Renal cortex interstitium (tissue), 11 donors: Measurements from ENCODE around the gene EFTUD2. TPM values are rescaled to one million over a fixed set of nuclear protein-coding genes. Genes with fewer than 3 reads are reported as not detected.

Experiments used
- DNase-seq, 11 donors: peaks; one replicate each; pipeline ENCODE4 v3.0.0-alpha.2; 2013; ENCODE audit warnings: low read depth in 9 of 11, low spot score in 4 of 11; ENCODE audit errors: extremely low read depth in 1 of 11
- polyA plus RNA-seq, 3 donors: library from polyadenylated mRNA; unstranded; fragments of 120-200 nt; gene quantifications; one replicate each; pipeline ENCODE4 v1.2.1, GENCODE V29; 2013; ENCODE audit not compliant: insufficient read length in 3 of 3

Gene EFTUD2
- polyA plus RNA-seq, 3 donors, result 94.0 to 129 (median 113) TPM

DNA sequence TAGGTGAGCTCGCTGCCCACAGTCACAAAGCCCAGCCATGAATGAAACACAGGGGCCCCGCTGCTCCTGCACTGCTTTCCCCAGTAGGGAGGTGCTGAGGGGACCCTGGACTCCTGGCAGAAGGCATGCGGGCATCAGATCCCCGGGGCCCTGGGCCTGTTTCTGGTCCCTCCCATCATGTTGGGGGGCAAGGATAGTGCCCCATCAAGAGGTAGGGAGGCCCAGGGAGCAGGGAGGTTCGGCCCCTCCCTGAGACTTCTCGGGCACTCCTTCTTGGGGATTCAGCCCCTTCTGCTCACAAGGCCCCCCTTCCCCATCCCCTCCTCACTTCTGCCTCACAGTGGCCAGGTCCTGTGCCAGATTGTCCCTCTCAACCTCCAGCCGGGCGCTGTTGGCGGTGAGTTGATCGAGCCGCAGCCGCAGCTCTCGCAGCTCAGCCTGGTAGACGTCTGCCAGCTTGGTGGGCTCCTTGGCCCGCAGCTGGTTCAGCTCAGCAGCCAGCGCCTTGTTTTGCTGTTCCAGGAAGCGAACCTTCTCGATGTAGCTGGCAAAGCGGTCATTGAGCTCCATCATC, 15.5 kb upstream of the EFTUD2 start:
- no peak for DNase-seq

DNA sequence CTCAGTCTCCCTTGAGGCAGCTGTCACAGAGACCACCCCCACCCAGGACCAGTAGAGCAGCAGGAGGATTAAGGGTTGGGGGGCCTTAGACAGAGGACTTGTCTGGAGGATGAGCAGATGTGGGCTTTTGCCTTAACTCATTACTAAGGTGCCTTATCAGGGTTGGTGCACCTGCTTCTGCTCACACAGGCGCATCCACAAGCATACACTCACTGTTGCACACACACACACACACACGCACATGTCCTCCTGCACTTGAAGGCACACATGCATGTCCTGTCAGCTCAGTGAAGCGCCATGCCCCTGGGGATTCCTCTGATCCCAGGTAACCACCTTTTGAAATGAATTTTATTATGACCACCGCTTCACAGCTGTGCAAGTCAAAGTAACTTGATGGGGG, 14.9 kb upstream of the EFTUD2 start:
- DNase-seq, result peak in 1 of 11 donors; percentile 12

DNA sequence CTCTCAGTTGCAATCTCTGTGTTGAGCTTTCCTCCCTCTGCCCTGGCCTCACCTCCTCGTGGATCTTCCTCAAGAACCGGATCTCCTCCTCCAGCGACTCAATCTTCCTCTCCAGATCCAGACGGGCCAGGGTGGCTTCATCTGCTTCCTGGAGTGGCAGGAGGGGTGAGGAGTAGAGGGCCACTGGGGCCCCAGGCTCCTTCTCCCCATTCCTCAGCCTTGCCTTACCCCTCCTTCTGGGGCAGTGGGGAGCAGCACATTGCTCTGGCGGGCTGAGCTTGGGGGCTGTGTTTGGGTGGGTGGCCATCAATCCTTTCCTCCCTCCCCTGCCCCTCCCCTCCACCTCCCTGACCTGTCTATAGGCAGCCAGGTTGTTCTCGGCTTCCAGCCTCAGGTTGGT, 14.4 kb upstream of the EFTUD2 start:
- no peak for DNase-seq

DNA sequence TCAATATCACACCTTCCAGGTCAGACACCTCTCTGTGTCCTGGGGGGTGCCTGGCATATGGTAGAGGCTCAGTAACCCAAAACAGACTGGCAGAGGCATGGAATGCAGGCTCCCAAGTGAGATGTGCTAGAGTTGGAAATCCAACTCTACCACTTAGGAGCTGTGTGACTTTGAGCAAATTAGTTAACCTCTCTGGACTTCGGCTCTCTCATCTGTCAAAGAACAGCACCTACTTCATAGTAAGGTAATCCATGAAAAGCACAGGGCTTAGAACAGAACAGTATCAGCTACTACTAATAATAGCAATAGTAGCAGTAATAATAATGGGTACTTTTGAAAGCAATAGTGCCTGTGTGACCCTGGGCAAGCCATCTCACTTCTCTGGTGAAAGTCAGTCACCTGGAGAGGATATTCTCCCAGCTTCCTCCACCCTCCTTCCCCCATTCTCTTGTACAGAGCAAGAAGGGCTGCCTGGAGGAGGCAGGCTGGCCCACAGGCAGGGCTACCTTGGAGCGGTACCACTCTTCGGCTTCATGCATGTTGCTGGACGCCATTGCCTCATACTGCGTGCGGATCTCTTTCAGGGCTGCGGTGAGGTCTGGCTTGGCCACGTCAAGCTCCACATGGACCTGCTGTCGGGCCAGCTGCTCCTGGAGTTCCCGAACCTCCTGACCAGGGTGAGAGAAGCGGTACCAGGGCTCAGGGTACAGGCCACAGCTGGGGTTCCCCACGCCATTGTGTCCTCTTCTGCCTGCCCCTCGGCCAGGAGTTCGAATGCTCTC, 13.7 kb upstream of the EFTUD2 start:
- DNase-seq, result no peak

DNA sequence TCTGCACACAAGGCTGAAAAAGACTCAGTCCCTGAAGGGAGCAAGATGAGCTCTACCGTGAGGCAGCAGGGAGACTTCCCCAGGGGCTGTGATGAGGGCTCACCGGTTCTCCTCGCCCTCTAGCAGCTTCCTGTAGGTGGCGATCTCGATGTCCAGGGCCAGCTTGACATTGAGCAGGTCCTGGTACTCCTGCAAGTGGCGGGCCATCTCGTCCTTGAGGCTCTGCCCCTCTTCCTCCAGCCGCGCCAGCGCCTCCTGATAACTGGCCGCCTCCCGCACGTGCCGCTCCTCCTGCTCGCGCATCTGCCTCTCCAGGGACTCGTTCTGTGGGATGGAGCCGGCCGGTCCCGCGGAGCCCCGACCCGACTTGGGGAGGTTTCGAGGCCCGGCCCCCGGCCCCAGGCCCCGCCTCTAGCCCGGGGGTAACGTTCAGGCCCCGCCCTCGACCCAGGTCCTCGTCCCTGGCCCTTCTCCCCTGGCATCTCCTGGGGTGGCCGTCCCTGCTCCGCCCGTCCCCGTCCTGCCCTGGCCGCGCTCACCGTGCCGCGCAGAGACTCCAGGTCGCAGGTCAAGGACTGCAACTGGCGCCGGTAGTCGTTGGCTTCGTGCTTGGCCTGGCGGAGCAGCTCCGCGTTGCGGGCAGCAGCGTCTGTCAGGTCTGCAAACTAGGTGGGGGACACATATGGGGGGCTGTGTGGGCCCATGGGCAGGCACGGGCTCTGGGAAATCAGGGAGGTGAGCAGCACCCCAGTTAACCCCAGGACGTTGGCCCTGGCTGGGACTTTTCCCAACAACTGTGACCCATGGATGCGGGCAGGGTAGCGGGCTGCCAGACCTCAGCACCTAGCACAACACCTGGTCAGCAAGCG, 12.1 kb upstream of the EFTUD2 start:
- peak in 6 of 11 donors; percentile 15 to 43 (median 34) for DNase-seq

DNA sequence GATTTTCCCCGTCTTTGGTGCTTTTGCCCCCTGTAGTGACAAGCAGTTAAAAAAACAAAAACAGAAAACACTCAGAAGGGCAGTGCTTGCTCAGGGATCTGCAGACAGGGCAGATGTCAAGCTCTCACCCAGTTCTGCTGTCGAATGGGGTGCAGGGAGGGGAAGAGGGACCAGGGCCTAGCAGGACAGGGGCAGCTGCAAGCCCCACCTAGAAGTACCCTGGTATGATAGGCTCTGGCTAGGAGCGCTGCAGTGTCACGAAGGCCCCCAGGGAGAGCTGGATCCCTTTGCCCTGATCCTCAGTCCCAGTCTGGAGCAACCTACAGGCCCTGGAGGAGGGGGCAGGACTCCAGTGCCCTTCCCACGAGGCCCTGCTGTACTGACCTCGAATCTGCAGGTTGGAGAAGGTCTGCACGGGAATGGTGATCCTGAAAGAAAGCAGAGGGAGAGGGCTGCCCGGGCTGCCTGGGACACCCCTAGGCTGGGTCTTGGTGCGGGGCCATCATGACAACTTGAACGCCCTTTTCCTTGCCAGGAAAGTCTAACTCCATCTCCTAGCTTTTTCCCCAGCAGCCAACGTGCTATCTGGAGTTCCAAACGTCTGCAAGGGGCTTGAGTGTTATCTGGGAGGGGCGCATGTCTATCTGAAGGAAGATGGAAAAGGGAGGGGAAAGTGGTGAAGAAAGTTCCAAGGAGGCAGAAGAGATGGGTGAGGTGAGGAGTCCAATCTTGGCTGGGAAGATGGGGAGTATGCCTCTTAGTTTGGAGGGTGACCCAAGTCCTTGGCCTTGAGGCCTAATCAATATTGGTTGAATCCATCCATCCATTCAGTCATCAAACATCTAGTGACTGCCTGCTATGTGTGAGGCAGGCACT, 11.2 kb upstream of the EFTUD2 start:
- DNase-seq, result no peak

DNA sequence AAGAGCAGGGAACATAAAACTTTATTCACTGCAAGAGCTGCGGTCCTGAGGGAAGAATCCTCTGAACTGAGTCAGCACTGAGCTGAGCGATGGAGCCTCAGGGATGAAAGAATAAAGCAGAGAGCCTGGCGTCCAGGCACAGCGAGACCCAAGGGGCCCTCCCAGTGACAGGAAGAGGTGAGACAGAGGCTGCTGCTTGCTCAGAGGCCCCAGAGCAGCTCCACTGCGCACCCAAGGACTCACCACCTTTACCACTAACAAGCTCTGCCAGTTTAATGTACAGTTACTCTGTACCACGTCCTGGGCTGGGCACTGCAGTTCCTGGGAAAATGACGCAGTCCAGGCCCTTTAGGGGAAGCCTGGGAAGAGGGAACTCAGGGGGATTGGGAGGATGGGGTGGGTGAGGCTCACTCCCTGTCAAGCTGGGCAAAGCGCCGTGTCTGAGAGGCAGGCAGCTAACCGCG, 10.5 kb upstream of the EFTUD2 start:
- DNase-seq, result no peak

DNA sequence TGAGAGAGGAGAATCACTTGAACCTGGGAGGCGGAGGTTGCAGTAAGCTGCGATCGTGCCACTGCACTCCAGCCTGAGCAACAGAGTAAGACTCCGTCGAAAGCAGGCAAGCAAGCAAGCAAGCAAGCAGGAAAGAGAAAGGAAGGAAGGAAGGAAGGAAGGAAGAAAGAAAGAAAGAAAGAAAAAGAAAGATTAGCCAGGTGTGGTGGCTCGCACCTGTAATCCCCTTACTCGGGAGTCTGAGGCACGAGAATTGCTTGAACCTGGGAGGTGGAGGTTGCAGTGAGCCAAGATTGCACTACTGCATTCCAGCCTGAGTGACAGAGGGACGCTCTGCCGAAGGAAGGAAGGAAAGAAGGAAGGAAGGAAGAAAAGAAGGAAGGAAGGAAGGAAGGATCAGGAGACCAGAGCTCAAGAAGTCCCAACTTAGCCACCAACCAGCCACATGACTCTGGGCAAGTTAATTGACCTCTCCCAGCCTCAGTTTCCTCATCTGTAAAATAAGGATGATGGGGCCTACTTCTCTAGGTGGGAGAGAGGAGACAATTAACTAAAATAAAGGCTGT, 9.6 kb upstream of the EFTUD2 start:
- no peak for DNase-seq

DNA sequence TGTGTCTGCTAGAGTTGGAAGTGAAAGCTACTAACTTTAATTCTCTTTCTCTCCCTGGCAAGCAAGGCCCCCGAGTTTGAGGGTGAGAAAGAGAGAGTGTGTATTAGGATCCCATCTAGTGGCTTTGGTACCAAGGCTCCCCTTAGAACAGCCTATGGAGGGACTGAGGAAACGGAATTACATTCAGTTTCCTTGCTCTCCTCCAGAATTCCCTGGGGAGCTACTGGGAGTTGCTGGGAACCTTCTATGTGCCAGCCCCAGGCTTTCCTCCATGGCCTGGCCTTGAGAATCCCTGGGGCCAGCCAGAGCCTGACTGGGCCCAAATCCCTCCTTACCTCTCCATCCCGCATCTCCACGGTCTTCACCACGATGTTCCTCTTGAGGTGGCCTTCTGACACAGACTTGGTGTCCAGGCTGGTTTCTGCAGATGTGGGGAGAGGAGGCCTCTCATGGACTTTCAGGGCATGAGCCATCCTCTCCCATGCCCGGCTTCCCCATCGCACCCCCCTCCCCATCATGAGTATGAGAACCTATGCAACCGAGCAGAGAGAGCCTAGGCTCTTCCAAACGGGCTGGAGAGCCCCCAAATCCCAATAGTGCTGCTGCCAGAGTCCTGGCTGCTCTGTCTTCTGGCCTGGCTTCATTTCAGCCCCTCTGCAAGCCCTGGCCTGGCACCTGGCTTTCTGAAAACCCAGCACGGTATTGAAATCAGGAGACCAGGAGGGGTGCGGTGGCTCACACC, 8.7 kb upstream of the EFTUD2 start:
- no peak for DNase-seq

DNA sequence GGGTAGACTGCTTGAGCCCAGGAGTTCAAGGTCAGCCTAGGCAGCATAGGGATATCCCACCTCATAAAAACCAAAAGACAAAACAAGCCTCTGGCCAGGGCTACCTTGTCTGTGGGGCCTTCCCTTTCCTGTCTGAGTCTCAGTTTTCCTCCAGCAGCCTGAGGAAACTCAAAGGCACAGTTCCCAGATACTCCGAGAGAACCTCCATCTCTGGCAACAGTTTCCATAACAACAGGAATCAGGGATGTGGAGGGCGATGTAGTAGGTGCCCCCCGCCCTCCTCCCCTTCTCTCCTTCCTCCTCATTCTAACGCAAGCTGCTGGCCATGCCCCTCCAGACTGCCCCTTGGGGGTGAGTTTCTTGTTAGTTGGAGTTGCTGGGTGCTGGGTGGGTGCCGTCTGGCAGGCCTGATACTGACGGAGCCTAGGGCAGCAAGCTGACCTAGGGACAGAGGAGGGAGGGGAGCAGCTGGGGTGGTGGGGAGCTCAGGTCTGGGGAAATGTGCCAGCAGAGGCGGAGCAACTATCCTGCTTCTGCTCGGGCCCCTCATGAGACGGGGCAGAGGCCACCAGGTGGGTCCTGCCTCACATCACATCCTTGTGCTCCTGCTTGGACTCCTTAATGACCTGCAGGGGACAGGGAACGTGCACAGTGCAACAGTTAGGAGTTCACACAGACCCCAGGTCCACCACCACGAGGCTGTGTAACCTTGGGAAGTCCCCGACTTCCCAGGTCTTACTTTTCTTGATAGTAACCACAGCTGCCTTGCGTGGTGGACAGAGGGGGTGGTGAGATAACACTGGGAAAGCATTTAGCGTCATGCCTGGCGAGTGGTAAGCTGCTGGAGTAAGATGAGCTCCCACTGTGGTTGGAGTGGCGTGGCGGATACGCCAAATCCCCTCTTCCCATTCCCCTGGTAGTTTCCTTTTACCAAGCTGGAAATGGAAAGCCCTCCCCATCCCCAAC, 7.8 kb upstream of the EFTUD2 start:
- DNase-seq, result no peak

DNA sequence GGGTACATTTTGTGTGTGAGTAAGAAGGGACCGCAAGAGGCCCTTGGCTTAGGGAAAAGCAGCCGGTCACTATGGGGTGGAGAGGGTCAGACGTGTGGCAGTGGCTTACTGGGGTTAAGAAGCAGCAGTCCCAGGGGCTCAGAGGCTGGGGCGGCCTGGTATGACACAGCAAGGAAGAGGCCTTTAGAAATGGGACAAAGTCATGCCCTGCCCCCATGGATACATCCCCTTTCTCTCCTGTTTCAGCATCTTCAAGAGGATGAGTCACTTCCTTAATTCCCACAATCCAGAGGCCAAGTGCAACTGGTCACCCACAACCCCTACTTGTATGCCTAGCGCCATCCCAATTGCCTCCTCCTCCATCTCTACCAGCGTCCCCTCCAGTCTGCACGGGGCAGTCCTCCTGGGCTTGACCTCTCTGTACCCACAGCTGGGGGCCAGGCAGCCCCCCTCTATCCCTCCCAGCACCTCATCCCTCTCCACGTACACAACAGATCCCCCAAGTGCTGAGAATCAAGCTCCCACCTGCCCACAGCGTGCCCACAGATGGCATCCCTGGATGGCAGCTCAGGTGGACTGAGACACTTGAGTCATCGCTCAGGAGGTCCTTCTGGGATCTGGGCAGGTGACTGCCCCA, 6.9 kb upstream of the EFTUD2 start:
- DNase-seq, result no peak

DNA sequence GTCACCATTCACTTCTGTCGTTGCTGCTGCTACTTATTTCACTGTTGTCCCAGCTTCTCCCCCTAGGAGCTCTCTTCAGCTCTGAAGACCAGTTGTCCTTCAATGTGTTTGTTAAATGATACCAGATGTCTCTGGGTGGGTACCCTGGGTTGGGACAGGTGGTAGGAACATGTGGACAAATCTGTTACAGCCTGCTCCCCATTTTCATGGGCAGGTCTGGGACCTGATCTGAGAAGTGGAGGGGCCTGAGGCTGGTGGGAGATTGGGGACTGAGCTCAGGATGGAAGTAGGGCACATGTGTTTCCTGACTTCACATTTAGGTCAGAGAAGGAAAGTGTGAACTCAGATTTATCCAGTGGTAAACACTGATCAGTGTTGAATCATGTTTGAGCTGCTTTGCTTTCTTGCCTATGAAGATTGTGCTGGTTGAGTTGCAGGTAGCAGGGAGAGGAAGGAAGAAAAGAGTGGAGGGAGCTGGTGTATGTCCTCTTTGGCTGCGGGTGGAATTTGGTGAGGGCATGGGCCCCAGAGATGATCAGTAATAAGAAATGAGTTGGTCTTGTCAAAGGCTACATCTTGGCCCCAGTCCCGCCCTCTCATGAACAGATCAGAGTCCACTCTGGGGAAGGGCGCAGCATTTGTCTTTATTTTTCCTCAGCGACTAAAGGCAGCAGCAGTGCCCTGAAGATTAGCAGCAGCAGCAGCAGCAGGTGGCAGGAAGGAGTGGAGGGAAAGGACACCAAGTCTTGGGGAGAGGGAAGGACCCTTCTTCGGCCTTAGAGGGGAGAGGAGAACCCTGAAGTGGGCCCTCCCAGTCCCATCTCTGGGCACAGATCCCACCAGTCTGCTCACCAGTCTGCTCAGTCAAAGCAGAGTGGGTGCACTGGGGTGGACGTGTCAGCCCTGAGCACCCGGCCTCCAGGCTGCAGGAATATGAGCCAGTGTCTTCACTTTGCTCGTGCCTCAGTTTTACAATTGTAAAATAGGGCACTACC, 6.1 kb upstream of the EFTUD2 start:
- DNase-seq, result no peak

DNA sequence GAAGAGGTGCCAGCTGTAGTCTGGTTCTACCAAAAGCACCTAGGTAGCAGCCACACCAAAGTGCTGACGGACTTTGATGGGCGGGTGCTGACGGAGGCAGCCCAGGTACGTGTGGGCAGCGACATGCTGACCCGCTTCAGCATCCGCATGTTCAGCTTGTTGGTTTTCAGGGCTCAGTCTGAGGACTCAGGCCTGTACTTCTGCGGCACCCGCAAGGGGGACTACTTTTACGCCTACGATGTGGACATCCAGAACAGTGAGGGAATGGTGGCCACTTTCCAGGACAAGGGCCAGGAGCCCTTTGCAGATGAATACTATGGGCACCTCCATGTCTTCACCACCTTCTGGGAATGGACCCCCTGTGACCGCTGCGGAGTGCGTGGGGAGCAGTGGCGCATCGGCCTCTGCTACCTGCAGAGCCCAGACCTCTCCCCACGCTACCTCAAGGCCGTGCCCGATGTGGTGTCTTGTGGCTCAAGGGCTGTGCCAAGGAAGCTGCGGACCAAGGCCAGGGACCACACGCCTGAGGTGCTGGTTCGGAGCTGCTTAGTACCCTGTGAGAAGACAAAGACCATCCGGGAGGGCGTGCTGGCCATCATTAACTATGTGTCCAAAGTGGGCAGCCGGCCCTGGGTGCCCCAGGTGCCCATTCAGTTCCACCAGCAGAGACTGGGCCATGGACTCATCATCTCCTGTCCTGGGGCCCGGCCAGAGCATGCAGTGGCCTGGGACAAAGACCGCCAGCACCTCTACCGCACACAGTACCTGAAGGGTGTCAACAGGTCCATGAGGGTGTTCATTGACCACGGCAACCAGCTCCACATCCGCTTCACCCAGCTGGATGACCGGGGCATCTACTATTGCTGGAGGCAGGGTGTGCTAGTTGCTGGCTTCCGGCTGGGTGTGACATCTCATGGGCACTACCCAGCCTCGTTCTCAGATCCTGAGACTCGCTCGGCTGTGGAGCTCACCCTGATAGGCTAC, 5.0 kb upstream of the EFTUD2 start:
- no peak for DNase-seq

DNA sequence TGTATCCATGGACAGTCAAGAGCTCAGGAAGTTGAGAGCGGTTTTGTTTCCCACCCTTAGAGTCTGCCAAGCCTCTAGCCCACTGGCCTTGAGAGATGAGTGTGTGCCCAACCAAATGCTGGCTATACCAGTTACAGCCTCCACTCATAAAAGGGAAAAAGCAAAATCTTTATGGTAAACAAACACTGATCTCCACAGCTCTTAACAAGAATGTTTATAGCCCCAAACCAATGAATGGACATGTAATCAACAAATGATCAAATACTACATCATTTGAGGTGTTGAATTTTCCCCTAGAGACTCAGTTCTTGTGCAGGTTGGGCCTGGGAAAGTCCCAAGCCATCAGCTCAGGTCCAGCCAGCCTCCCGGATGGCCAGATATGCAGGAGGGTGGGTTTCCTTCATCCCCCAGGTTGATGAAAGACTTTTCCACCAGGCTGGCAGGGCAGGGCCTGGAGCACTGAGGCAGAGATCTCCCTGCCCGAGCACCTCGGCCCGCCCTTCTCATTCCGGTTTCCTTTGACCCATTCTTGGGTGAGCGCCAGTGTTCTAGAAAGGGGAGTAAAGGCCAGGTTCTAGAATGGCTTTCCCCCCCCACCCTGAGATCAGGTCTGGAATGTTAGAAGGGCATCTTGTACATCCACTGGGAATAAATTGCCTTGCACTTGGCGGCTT, 3.9 kb upstream of the EFTUD2 start:
- no peak for DNase-seq
